NK-92 (cell line): ENCODE data around the gene HCN3.

ENCODE experiments used
- DNase-seq: peaks from one replicate; lab custom pipeline; 2025; ENCODE audit not compliant: unreplicated experiment; lab: John Stamatoyannopoulos, UW

HCN3 gene

DNA sequence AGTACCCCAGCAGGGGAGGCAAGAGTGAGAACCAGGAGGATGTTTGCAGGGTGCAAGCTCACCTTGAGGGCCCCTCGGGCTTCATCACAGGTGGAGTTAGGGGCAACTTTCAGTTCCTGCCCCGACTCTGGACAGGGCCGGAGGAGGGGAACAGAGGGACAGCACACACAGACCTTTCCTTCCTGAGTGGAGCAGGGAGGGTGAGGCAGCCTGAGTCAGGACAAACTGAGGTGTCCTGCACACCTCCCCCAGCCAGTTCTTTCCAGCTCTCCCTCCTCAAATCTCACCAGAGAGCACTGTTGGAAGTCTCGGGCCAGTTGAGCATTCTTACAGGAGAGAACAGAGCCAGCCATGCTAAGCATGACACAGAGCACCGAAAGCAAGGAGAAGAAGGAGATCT is 23.5 kb upstream of the HCN3 start:
- no peak for DNase-seq

- DNase-seq = no peak
These were observed 23.0 kb upstream of the HCN3 start for GRCh38 chr1:155254228-155254713.

GRCh38 chr1:155254714-155255242 is 22.5 kb upstream of the HCN3 start:
- DNase-seq = no peak

- no peak for DNase-seq
These were observed 21.8 kb upstream of the HCN3 start, which contains the start of gene ENTREP3 for GRCh38 chr1:155255243-155256007. TSS of gene ENTREP3 (minus strand) at chr1:155255483. CDS start at chr1:155254877, 606 bp downstream.

DNA sequence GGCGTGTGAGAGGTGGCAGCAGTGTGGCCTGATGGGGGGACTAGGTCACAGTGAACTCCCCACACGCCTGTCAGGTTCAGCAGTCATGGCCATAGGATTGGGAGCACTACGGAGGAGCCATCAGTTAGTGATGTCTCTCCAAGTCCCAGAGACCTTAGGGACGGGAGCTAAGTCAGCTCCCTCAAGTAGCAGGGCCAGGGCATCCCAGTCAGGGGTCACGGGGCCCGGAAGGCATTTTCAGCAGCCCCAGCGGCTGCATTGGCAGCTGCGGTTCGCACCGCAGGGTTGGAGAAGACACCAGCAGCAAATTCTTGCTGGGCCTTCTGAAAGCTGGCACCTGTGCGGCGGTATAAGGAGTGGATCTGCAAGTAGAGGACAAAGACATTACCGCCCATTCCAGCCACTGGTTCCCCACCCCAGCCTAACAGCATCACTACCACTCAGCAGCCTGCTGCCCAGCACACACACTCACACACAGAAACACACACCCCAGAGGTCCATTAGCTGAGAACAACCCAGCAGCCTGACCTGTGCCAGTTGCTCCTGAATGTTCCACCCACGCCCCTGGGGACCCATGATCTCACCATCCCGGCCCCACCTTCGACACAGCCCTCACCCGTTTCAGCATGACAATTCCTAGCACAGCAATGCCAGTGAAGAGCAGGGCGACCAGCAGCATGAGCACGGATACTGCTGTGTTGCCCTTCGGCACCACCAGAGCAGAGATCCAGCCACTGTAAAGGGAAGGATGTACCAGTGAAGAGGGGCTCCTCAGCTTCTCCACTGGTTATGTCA is 21.0 kb upstream of the HCN3 start:
- DNase-seq = no peak

DNA sequence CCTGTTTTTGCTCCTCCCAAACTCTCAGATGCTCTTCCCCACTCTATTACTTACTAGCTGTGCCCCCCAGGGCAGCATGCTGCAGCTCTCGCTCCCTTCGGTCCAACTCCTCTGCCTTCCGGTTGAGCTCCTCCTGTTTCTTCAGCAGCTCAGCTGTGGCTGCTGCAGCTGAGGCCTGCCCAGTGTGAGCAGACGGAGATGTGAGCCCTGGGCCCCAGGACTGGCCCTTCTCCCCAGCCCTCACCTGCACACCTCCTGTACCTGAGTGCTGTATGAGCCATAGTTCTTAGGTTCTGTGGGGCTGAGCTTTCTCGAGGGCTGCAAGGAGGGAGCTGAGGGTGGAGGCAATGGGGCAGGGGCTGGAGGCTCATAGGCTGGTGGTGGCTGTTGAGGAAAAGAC is 17.0 kb upstream of the HCN3 start:
- DNase-seq = no peak

DNA sequence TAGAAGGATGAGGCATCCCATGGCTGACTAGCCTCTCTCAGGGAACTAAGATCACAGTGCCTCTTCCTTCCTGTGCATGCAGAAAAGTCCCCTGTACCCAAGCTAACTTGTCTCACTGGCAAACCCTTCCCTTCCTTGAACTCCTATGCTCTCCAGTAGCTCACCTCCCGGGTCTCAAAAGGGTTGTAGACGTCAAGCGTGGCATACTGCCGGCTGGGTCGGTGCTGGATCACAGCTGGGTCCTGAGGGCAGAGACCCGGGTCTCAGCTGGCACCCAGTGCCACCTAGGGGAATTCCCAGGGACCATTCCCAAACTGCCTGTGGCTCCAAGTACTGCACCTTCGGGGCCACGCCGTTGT is 15.8 kb upstream of the HCN3 start:
- DNase-seq = no peak

DNA sequence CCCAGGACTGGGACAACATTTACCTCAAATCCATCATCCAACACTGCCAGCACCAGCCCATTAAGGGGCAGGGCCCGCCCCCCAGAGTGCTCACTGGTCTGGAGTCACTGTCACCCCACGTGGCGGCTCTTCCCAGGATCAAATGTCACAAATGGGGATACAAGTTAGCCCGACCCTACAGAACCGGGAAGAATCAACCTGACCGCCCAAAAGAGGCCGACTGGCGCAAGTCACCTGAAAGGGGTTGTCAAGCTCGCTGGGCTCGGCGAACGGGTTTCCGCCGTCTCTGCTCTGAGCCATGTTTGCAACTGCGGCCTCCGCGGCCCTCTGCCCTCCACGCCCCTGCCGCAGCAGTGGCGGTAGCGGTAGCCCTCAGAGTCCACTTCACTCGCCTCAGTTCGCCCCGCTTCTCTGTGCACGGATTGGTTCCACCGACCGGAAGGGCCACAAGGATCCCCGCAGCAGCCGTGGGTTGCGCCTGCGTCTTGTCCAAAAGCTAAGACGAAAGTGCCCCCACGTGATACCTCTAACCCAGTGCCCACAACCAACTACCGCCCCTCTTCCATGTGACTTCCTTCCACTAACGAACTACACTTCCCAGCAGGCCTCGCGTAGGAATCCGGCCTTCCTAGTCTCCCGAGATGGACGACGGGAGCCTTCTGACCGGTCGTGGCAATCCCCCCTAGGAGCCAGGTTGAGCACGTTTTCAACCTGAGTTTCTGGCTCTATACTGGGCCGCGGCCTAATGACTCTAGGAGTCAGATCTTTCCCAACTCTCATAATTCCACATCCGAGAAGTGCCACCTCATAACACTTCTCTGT is 15.2 kb upstream of the HCN3 start, which contains the start of gene SCAMP3:
TSS of gene SCAMP3 (minus strand) at position 509 of the 822 bp plus-strand sequence. CDS start at position 300, 209 bp downstream.
- DNase-seq = peak; percentile 36

DNA sequence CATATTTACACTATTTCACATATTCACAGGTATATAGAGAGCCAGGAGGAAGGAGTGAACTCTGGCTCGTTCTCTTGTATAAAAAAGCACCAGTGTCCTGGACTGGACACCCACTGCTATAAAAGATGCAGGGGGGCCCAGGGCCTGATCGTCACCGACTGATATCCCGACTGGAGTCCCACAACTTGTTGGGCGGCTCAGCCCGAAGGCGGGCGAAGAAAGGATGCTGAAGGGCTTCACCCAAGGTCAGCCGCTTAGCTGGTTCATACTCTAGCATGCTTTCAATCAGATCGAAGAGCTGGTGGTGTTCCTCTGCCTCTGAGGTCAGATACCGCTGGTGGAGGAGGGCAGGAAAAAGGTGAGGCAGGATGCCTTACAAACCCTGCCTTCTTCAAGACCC is 14.2 kb upstream of the HCN3 start:
- no peak for DNase-seq

DNA sequence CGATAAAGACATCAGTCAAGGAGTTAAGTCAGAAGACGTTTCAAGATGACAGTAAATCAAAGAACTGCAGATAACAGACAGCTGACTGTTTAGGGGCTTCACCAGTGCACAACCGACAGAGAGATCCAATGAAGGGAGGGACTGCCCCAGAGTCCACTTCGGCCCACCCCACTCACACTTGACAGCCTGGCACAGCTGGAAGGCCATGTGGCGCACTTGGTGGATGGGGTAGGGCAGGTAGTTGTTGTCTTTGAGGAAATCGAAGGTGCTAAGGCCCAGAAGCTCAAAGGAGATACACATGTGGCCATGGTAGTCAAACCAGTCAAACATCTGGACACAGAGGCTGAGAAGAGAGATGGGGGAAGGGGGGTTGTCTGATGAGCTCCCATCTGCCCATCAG is 10.7 kb upstream of the HCN3 start:
- DNase-seq = no peak

DNA sequence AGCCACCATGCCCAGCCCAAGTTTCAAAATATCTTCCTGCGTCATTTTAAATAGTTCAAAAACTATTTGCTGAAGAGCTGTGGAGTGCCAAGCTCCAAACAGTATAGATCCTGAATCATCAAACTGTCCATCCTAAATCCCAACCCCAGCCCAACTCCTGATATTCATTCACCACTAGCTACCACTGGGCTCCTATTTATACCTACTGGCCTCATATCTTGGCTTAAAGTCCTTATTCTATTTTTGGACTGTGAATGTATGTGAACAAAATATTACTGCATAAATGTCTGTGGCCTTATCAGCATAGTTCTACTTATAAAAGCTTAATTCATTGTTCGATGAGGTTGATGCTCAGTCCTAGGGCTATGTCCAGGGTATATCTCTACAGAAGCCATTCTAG is 9.9 kb upstream of the HCN3 start:
- DNase-seq = no peak

DNA sequence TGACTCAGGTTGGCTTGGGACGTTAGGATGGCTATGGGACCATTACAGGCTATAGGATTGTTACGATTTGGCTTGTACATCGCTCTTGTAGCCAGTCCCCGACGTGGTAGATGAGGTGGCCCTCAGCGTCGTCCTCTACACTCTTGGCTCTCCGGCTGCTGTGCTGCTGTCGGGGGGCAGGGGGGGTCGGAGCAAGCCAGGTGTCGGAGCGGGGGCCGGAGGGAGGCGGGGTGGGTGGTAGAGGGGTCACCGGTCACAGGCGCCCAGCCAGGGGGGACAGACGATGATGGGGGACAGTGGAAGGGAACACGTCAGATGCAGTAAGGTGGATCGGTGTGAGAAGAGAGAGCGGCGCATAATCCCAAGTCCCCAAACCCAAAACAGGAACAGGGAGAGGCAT is 8.6 kb upstream of the HCN3 start:
- DNase-seq = no peak

GRCh38 chr1:155269381-155269780 is 7.9 kb upstream of the HCN3 start:
- no peak for DNase-seq

DNA sequence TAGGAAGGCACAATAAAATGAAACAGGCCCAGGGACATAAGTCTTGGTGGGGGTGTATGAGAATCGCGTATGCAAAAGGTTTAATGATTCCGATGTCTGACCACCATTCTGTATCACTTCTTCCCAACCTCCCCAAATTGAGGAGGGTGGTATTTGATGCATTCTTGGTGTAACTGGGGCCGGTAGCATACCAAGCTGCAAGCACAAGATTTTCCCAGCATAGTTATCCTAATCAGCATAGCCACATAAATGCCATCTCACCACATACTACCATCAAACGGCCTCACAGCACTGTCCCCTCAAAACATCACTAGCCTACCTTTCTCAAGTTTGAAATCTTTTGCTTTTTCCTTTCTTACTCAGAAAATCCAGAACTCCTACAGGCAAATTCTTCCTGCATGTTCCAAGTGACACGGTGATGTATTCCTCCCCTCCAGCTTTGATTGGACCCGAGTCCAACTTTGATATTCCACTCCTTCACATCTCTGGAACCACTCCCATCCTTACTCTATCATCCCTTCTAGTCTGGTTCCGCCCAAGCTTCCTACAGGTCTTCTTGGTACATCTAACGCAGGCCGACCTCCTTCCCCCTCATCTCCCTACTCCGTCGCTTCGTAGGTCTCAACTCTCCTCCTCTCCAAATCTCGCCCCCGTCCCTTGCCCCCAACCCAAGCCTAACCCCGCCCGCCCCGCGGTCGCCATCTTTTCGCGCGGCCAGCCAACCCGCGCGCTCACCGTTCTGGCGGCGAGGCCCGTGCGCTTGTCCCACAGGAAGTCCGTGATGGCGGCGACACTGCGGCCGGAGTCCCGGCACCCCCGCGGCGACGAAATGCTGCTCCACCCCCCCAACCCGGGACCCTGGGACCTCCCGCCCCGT is 4.6 kb upstream of the HCN3 start:
- no peak for DNase-seq

GRCh38 chr1:155273343-155274245 is 3.7 kb upstream of the HCN3 start, which contains the start of gene CLK2:
TSS of gene CLK2 (minus strand) at chr1:155273504. CDS start at chr1:155270977, 2,527 bp downstream.
- DNase-seq = peak; percentile 30

GRCh38 chr1:155277902-155278688 is 832 bp downstream of the HCN3 start:
- peak; percentile 29 for DNase-seq

DNA sequence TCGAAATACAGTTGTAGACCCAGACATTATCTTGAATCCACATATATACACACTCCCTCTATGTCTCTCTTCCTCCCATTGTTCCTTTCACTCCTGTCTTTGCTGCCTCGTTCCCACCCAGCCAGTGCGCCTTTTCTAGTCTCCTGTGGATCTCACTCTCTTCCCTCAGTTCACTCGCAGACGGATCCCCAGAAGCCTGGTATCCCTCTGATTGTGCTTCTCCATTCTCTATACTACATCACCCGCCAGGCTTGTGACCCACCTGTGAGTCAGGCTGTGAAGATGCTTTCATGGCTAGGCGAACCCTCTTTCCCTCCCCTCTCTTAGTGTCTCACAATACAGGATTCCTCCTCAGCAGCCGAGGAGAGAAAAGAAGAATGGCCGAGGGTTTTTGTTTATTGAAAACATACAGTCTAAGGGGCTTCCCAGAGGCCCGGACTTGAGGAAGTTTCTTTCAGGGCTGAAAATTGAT is 1.5 kb downstream of the HCN3 start:
- no peak for DNase-seq

DNA sequence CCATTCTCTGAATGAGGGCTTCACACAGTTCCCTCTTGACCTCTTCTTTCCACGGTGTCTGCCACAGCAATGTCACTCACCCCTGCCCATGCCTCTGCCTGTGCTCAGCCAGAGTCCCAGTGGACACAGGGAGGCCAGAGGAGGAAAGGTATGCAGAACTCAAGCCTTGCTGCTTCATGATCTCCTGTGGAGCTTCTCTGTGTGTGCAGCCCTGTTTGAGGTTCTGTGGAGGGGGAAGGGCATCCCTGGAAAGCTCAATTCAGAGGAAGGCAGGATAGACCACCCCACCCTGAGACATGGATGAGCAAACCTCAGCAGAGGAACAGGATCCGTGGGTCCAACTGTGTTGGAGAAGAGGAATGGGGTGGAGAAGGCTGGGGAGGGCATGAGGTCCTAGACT is 2.0 kb downstream of the HCN3 start:
- DNase-seq = no peak
